Body of pancreas (tissue), 4 donors: ENCODE measurements around the gene FAM136A. TPM values are rescaled to one million over a fixed set of nuclear protein-coding genes. Genes with fewer than 3 reads are reported as not detected.

ENCODE experiments used
- ATAC-seq: fragments of 150-250 bp; one replicate; pipeline ENCODE4 v1.9.1; 2016
- DNase-seq, 4 donors: peaks; one replicate each; pipeline ENCODE4 v3.0.0-alpha.2; 2019
- H3K27ac ChIP-seq, 4 donors: fragments of 200-600 bp; sonication (generic); 1 replicate in 3 of 4; 2 replicates in 1 of 4; pipeline versions ENCODE4 v1.5.1 to v1.6.1; 2016 to 2019; ENCODE audit warnings: mild to moderate bottlenecking in 1 of 4, mixed read lengths in 1 of 4, moderate library complexity in 1 of 4
- H3K27me3 ChIP-seq, 2 donors: fragments of 200-600 bp; sonication (generic); one replicate each; pipeline ENCODE4 v1.6.0; 2016; ENCODE audit warnings: mild to moderate bottlenecking in 1 of 2
- H3K36me3 ChIP-seq, 2 donors: fragments of 200-600 bp; sonication (generic); replicated peaks in 1 of 2; 2 replicates each; pipeline ENCODE4 v1.5.1; 2016; ENCODE audit warnings: low read depth in 2 of 2; ENCODE audit not compliant: insufficient read depth in 1 of 2
- H3K4me1 ChIP-seq: fragments of 200-600 bp; sonication (generic); one replicate; pipeline ENCODE4 v1.6.0; 2016
- H3K4me3 ChIP-seq, 2 donors: fragments of 200-600 bp; sonication (generic); 1 replicate in 1 of 2; 2 replicates in 1 of 2; pipeline ENCODE4 v1.5.1; 2016 to 2019
- H3K9me3 ChIP-seq, 3 donors: fragments of 200-600 bp; sonication (generic); 1 replicate in 2 of 3; 2 replicates in 1 of 3; pipeline ENCODE4 v1.5.1; 2016
- CTCF ChIP-seq, 7 experiments: fragments of 450-650 bp in 4 of 7; fragments of 200-600 bp in 3 of 7; sonication (generic) in 3 of 7; IDR thresholded peaks; one replicate each; pipeline ENCODE4 v1.5.1; 2016 to 2019; ENCODE audit warnings: antibody characterized with exemption in 7 of 7
- POLR2A ChIP-seq, 3 donors: fragments of 450-650 bp; IDR thresholded peaks; one replicate each; pipeline ENCODE4 v1.6.1; 2016; ENCODE audit warnings: antibody characterized with exemption in 3 of 3, mild to moderate bottlenecking in 2 of 3
- whole genome bisulfite sequencing, 2 donors: methylation state at CpG; one replicate each; pipeline ENCODE4 v1.1.5; 2017; 5-methylcytosine and 5-hydroxymethylcytosine counted together
- intact Hi-C: fragments of 100-400 bp; cut with DNase I; formaldehyde crosslinking; loops from one replicate; pipeline ENCODE4 v1.15.1; 2023
- total RNA-seq, 2 donors: library from RNA; depleted of rRNA; stranded (reverse); fragments of >200 nt; gene quantifications; one replicate each; pipeline ENCODE4 v1.1.0, GENCODE V29; 2016

Gene FAM136A
- total RNA-seq, 2 donors from 2014 or later, result 44.5 to 47.5 TPM

GRCh38 chr2:70314640-70315039 is 12.8 kb upstream of the FAM136A start:
- Histone ChIP-seq H3K4me1 (no peaks in the 10 kb centered on the region), H3K4me3 (no peak overlapping the region), H3K36me3 (no peaks in the 10 kb centered on the region), H3K27me3 (no peaks in the 10 kb centered on the region), H3K27ac (no peak overlapping the region), H3K9me3 (no peaks in the 10 kb centered on the region)
- 80 to 92% methylated on average over 1 of the region's 1 CpG for WGBS, 2 donors
- intact Hi-C loops, result no loop called here
- ATAC-seq (no peak), DNase-seq (no peak)
- no peak for TF ChIP-seq CTCF (IDR thresholded peaks at IDR 0.05)

- intact Hi-C loops, result no loop called here
- DNase-seq, result no peak
- Histone ChIP-seq H3K9me3 (no peaks in the 10 kb centered on the region), H3K27ac (no peak overlapping the region), H3K4me1 (no peaks in the 10 kb centered on the region), H3K27me3 (no peaks in the 10 kb centered on the region), H3K36me3 (no peaks in the 10 kb centered on the region), H3K4me3 (no peak overlapping the region)
- TF ChIP-seq POLR2A (IDR thresholded peaks at IDR 0.05) (no peak), CTCF (IDR thresholded peaks at IDR 0.05) (no peak)
- 68 to 76% methylated on average over 1 of the region's 1 CpG for WGBS, 2 donors
- no peak for ATAC-seq
Measured at GRCh38 chr2:70312560-70312959, 10.7 kb upstream of the FAM136A start.

- WGBS, 2 donors, result 85 to 89% methylated on average over 3 of the region's 3 CpGs
- Histone ChIP-seq H3K27ac (no peak overlapping the region), H3K36me3 (no peaks in the 10 kb centered on the region), H3K9me3 (no peaks in the 10 kb centered on the region), H3K27me3 (no peaks in the 10 kb centered on the region), H3K4me1 (no peaks in the 10 kb centered on the region), H3K4me3 (no peak overlapping the region)
- intact Hi-C loops, result no loop called here
- DNase-seq (no peak), ATAC-seq (no peak)
- no peak for TF ChIP-seq POLR2A (IDR thresholded peaks at IDR 0.05)
- TF ChIP-seq CTCF (IDR thresholded peaks at IDR 0.05), result no peak
Measured at GRCh38 chr2:70310899-70311298, 9.0 kb upstream of the FAM136A start.

GRCh38 chr2:70305531-70305930 is 3.7 kb upstream of the FAM136A start:
- TF ChIP-seq CTCF (IDR thresholded peaks at IDR 0.05) (no peak), POLR2A (IDR thresholded peaks at IDR 0.05) (no peak)
- DNase-seq (no peak), ATAC-seq (no peak)
- intact Hi-C loops, result no loop called here
- Histone ChIP-seq H3K4me3 (no peak overlapping the region), H3K27me3 (no peaks in the 10 kb centered on the region), H3K27ac (no peak overlapping the region), H3K9me3 (no peaks in the 10 kb centered on the region), H3K36me3 (no peaks in the 10 kb centered on the region), H3K4me1 (peaks cover 13% of the 10 kb centered on the region)
- WGBS, 2 donors, result 59 to 72% methylated on average over 3 of the region's 3 CpGs

- H3K4me3 ChIP-seq, result no peak overlapping the region
- H3K27ac ChIP-seq, result no peak overlapping the region
- H3K4me1 ChIP-seq, result peaks cover 20% of the 10 kb centered on the region
- intact Hi-C loops, result no loop called here
- H3K36me3 ChIP-seq, result no peaks in the 10 kb centered on the region
- TF ChIP-seq POLR2A (IDR thresholded peaks at IDR 0.05) (no peak), CTCF (IDR thresholded peaks at IDR 0.05) (no peak)
- DNase-seq, result no peak
- H3K9me3 ChIP-seq, result no peaks in the 10 kb centered on the region
- no peak for ATAC-seq
- no peaks in the 10 kb centered on the region for H3K27me3 ChIP-seq
- 61 to 64% methylated on average over 4 of the region's 4 CpGs for WGBS, 2 donors
Measured at GRCh38 chr2:70304498-70304897, 2.6 kb upstream of the FAM136A start.
